Body of pancreas (tissue), 4 donors: ENCODE results near the gene CROCC2. TPM values are rescaled to one million over a fixed set of nuclear protein-coding genes. Genes with fewer than 3 reads are reported as not detected.

ENCODE experiments used
- ATAC-seq: fragments of 150-250 bp; one replicate; pipeline ENCODE4 v1.9.1; 2016
- DNase-seq, 4 donors: peaks; one replicate each; pipeline ENCODE4 v3.0.0-alpha.2; 2019
- H3K27ac ChIP-seq, 4 donors: fragments of 200-600 bp; sonication (generic); 1 replicate in 3 of 4; 2 replicates in 1 of 4; pipeline versions ENCODE4 v1.5.1 to v1.6.1; 2016 to 2019; ENCODE audit warnings: mild to moderate bottlenecking in 1 of 4, mixed read lengths in 1 of 4, moderate library complexity in 1 of 4
- H3K27me3 ChIP-seq, 2 donors: fragments of 200-600 bp; sonication (generic); one replicate each; pipeline ENCODE4 v1.6.0; 2016; ENCODE audit warnings: mild to moderate bottlenecking in 1 of 2
- H3K36me3 ChIP-seq, 2 donors: fragments of 200-600 bp; sonication (generic); replicated peaks in 1 of 2; 2 replicates each; pipeline ENCODE4 v1.5.1; 2016; ENCODE audit warnings: low read depth in 2 of 2; ENCODE audit not compliant: insufficient read depth in 1 of 2
- H3K4me1 ChIP-seq: fragments of 200-600 bp; sonication (generic); one replicate; pipeline ENCODE4 v1.6.0; 2016
- H3K4me3 ChIP-seq, 2 donors: fragments of 200-600 bp; sonication (generic); 1 replicate in 1 of 2; 2 replicates in 1 of 2; pipeline ENCODE4 v1.5.1; 2016 to 2019
- H3K9me3 ChIP-seq, 3 donors: fragments of 200-600 bp; sonication (generic); 1 replicate in 2 of 3; 2 replicates in 1 of 3; pipeline ENCODE4 v1.5.1; 2016
- POLR2A ChIP-seq, 3 donors: fragments of 450-650 bp; IDR thresholded peaks; one replicate each; pipeline ENCODE4 v1.6.1; 2016; ENCODE audit warnings: antibody characterized with exemption in 3 of 3, mild to moderate bottlenecking in 2 of 3
- WGBS, 2 donors: methylation state at CpG; one replicate each; pipeline ENCODE4 v1.1.5; 2017; 5-methylcytosine and 5-hydroxymethylcytosine counted together
- intact Hi-C: fragments of 100-400 bp; cut with DNase I; formaldehyde crosslinking; loops from one replicate; pipeline ENCODE4 v1.15.1; 2023
- total RNA-seq, 2 donors: library from RNA; depleted of rRNA; stranded (reverse); fragments of >200 nt; gene quantifications; one replicate each; pipeline ENCODE4 v1.1.0, GENCODE V29; 2016
- TF ChIP-seq, protein P1 (sequence below), 7 experiments: fragments of 450-650 bp in 4 of 7; fragments of 200-600 bp in 3 of 7; sonication (generic) in 3 of 7; IDR thresholded peaks; one replicate each; pipeline ENCODE4 v1.5.1; 2016 to 2019; ENCODE audit warnings: antibody characterized with exemption in 7 of 7

The CROCC2 gene
- total RNA-seq, 2 donors from 2014 or later, result under 0.01 TPM; not detected in 1

DNA sequence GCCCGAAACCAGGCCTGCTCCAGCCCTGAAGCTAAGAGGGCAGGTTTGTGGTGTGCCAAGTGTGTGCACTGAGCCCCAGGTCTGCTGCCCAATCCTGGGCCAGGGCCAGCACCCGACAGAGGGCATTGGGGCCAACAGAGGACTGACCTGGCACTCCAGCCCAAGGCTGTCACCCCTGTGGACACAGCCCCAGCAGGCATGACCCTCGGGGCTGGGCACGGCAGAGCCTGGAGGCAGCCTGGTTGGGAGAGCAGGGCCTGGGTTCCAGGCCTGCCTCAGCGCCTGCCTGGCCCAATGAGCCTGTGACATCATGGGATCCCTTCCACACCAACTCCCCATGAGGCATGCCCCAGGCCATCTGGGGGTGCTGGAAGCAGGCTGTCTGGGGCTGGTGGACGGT lies 81.5 kb downstream of the CROCC2 start:
- WGBS, 2 donors, result 85 to 88% methylated on average over 1 to 5 of the region's 6 CpGs
- DNase-seq (peak; percentile 1 to 11 (median 5)), ATAC-seq (no peak)
- no peaks in the 10 kb centered on the region for H3K36me3 ChIP-seq
- no peak for TF ChIP-seq POLR2A (IDR thresholded peaks at IDR 0.05)
- TF ChIP-seq, protein P1, sequence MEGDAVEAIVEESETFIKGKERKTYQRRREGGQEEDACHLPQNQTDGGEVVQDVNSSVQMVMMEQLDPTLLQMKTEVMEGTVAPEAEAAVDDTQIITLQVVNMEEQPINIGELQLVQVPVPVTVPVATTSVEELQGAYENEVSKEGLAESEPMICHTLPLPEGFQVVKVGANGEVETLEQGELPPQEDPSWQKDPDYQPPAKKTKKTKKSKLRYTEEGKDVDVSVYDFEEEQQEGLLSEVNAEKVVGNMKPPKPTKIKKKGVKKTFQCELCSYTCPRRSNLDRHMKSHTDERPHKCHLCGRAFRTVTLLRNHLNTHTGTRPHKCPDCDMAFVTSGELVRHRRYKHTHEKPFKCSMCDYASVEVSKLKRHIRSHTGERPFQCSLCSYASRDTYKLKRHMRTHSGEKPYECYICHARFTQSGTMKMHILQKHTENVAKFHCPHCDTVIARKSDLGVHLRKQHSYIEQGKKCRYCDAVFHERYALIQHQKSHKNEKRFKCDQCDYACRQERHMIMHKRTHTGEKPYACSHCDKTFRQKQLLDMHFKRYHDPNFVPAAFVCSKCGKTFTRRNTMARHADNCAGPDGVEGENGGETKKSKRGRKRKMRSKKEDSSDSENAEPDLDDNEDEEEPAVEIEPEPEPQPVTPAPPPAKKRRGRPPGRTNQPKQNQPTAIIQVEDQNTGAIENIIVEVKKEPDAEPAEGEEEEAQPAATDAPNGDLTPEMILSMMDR (IDR thresholded peaks at IDR 0.05), result no peak
- intact Hi-C loops, result no loop called here
- H3K4me3 ChIP-seq, result no peak overlapping the region
- H3K9me3 ChIP-seq, result no peaks in the 10 kb centered on the region
- H3K27me3 ChIP-seq, result no peaks in the 10 kb centered on the region
- peak overlapping the region in 3 of 4 donors; percentile 26 to 74 (median 72) for H3K27ac ChIP-seq
- peaks cover 45% of the 10 kb centered on the region for H3K4me1 ChIP-seq

DNA sequence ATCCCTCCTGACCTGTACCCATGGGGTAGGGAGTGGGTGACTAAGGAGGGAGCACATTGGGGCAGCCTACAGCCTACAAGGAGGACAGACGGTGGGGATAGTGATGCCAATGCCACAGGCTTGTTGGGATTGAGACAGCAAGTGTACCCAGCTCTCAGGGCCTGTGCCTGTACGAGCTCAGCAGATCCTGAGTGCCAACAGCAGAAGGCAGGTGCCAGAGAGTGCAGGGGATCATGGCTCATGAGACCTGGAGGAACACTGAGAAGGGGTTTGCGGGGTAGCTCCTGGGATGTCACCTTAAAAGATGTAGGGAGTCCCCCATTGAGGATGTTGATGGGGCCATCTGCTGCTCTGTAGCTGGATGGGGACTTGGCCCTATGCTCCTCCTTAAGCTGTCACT lies 82.0 kb downstream of the CROCC2 start:
- DNase-seq (peak in 3 of 4 donors; percentile 1 to 7 (median 5)), ATAC-seq (no peak)
- Histone ChIP-seq H3K27me3 (no peaks in the 10 kb centered on the region), H3K27ac (peak overlapping the region in 1 of 4 donors; percentile 74), H3K36me3 (no peaks in the 10 kb centered on the region), H3K4me3 (no peak overlapping the region), H3K4me1 (peaks cover 45% of the 10 kb centered on the region), H3K9me3 (no peaks in the 10 kb centered on the region)
- TF ChIP-seq, protein P1 (IDR thresholded peaks at IDR 0.05), result no peak
- TF ChIP-seq POLR2A (IDR thresholded peaks at IDR 0.05), result no peak
- WGBS, 2 donors, result 95 to 100% methylated on average over 3 of the region's 3 CpGs
- intact Hi-C loops, result no loop called here

DNA sequence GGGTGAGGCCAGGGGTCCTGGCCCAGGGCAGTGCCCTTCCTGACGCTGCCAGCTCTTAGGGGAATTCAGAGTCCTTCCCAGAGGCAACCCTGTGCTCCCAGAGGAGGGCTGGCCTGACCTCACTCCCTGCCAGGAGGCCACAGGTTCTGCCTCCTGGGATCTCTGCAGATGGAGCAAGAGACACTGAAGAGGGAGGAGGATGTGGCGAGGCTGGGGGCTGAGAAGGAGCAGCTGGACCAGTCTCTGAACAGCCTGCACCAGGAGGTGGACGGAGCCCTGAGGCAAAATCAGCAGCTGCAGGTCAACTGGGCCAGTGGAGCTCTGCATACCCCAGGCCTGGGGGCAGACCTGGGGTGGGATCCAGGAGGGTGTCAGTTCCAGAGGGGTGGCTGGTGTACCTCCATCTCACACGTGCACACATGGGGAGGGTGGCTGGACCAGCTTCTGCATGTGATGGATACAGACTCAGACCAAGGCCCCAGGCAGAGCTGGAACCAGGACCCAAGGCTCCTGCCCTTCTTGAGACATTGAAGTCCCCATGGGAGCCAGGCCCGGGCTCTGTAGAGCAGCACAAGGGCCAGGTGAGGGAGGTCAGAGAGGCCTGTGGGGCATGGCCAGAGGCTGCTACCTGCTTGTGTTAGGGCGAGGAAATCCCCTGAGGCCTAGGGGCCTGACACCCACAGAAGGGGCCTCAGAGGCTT lies 82.6 kb downstream of the CROCC2 start:
- ATAC-seq, result no peak
- no peaks in the 10 kb centered on the region for H3K36me3 ChIP-seq
- TF ChIP-seq POLR2A (IDR thresholded peaks at IDR 0.05), result no peak
- TF ChIP-seq, protein P1 (IDR thresholded peaks at IDR 0.05), result no peak
- intact Hi-C loops, result no loop called here
- H3K4me1 ChIP-seq, result peaks cover 41% of the 10 kb centered on the region
- DNase-seq, result peak; percentile 1 to 10 (median 5)
- no peak overlapping the region for H3K4me3 ChIP-seq
- H3K27me3 ChIP-seq, result no peaks in the 10 kb centered on the region
- no peaks in the 10 kb centered on the region for H3K9me3 ChIP-seq
- 80 to 87% methylated on average over 2 to 6 of the region's 6 CpGs for WGBS, 2 donors
- H3K27ac ChIP-seq, result no peak overlapping the region

- ATAC-seq, result no peak
- DNase-seq, result peak; percentile 1 to 37 (median 23)
- H3K9me3 ChIP-seq, result no peaks in the 10 kb centered on the region
Measured at GRCh38 chr2:240989451-240990265, 83.5 kb downstream of the CROCC2 start.

More at GRCh38 chr2:240989451-240990265, 83.5 kb downstream of the CROCC2 start:
- no peaks in the 10 kb centered on the region for H3K36me3 ChIP-seq
- 58 to 86% methylated on average over 4 to 15 of the region's 17 CpGs for WGBS, 2 donors
- peaks cover 47% of the 10 kb centered on the region for H3K4me1 ChIP-seq
- H3K4me3 ChIP-seq, result no peak overlapping the region
- intact Hi-C loops, result no loop called here
- no peaks in the 10 kb centered on the region for H3K27me3 ChIP-seq
- no peak overlapping the region for H3K27ac ChIP-seq
- no peak for TF ChIP-seq POLR2A (IDR thresholded peaks at IDR 0.05)
- TF ChIP-seq, protein P1 (IDR thresholded peaks at IDR 0.05), result peak in 4 of 7 experiments; percentile 13 to 28 (median 24)
